NCI-H2107 (cell line): ENCODE measurements around the gene CAMK2B.

Experiments used
- DNase-seq: peaks from one replicate; lab custom pipeline; 2025; lab: John Stamatoyannopoulos, UW

The CAMK2B gene

DNA sequence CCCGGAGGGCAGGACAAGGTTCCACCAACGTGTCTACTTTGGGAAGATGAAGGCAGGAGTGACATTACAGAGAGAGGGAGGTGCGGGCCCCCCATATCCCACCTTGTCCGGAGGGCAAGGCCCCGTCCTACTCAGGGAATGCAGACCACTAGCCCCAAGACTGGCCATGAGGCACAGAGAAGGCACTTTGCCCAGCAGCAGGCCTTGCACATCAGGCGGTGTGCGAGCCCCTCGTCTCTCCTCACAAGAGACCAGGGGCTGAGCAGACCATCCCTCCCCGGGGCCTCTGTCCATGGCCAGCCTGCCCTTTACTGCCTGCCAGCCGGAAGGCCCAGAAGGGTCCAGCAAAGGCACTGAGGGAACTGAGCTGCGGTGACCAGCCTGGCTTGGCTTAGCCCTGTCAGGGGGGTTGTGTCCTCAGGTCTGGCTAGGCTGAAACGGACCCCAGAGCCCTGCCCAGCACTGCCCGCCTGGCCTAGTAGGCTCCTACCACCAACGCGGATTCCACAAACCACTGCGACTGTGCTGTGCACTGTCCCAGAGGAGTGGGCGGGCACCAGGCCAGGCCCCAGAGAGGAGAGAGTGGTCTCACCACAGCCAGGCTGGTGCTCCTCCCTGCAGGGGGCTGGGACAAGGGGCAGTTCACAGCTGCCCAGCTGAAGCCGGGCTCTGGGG is 16.7 kb downstream of the CAMK2B start:
- no peak for DNase-seq

DNA sequence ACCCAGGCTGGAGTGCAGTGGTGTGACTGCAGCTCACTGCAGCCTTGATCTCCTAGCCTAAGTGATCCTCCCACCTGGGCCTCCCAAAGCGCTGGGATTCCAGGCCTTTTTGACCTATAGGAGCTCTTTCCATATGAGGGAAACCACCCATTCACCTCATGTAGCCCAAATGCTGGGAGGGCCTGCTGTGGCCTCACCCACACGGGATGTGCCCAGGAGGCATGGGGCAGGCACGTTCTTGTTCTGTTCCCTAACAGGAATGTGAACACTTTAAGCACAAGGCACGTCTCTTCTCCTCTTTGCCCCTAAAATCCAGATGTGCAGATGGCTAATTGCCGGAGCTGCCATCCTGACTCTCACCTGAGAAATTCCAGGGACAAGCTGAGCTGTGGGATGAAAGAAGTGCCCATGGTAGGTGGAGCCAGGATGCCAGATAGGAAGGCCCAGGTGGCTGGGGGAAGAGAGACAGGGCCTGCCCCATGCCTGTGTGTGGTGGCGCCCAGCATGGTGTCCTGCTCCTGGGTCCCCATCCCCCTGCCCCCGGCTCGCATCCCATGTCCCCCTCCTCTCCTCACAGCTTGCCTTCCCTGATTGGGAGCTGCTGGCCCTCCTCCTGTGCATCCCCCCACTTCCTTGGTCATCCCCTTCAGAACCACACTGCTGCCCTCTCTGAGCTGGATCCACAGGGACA is 17.3 kb downstream of the CAMK2B start:
- DNase-seq = no peak

DNA sequence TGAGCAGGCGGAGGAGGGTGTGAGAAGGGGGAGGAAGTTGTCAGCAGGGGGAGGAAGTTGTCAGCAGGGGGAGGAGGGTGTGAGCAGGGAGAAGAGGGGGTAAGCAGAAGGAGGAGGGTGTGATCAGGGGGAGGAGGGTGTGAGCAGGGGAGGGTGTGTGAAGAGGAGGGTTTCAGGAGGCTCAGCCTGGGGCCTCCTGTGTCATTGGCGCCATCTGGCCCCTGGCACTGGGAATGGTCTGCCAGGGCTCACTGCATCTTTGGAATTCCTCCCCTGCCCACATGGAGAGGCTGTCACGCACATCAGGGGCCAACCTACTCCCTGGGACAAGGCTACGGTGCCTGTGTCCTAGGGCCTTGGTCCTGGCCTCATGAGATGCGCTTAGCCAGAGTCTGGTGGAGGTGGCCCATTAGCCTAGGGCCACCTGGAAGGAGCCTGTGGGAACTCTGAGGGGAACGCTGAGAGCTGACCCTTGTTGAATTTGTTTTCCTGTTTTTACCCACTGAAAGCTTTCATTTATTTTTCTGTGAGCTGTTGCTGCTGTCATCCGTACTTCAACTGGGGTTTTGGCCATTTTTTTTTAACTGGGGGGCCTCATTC is 18.0 kb downstream of the CAMK2B start:
- no peak for DNase-seq

DNA sequence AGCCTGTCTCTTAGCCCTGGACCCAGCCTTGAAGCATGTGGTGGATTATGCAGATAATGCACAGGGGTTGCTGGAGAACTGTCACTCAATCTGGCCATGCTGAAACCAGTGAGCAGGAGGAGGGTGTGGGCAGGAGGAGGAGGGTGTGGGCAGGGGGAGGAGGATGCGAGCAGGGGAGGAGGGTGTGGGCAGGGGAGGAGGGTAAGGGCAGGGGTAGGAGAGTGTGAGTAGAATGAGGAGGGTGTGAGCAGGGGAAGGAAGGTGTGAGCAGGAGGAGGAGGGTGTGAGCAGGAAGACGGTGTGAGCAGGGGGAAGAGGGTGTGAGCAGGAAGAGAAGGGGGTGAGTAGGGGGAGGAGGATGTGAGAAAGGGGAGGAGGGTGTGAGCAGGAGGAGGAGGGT is 18.8 kb downstream of the CAMK2B start:
- DNase-seq = no peak

DNA sequence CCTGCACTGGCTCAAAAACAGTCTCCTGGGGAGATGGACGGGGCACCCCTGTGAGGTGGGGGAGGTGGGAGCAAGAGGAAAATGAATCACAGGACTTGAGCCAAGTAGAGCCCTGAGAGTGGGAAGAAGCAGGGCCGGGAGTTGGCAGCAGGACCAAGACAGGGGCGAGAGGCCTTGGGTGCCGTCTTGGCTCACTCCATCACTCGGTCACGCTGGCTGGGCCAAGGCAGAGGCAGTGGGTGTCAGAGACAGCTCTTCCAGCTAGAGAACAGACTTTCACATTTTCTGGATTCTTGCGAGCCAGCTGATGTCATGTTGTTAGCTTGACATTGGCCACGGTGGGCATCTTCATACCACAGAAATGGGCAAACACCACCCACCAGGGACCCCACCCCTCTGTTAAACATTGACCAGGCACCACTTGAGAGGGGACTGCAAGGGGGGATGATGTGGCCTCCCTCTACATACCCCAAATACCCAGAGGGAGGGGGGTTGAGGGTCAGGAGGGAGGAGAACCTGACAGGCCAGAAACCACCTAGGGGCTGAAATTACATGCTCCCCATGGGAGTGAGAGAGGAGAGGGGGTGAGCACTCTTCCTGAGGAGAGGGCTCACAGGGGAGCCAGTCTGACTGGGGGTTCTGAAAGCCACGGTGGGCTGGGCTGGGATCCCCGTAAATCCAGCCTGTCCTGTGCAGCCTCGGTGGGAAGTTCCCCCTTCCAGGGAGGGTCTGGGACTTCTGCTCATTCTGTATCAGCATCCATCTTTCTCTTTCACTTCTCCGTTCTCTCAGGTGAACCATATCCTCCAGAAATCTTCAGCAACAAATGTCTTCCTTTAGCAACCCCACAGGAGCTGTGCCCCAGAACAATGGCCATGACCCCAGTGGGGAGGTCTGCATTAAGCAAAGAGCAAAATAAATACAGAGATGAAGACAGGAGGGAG is 19.6 kb downstream of the CAMK2B start:
- DNase-seq = no peak

DNA sequence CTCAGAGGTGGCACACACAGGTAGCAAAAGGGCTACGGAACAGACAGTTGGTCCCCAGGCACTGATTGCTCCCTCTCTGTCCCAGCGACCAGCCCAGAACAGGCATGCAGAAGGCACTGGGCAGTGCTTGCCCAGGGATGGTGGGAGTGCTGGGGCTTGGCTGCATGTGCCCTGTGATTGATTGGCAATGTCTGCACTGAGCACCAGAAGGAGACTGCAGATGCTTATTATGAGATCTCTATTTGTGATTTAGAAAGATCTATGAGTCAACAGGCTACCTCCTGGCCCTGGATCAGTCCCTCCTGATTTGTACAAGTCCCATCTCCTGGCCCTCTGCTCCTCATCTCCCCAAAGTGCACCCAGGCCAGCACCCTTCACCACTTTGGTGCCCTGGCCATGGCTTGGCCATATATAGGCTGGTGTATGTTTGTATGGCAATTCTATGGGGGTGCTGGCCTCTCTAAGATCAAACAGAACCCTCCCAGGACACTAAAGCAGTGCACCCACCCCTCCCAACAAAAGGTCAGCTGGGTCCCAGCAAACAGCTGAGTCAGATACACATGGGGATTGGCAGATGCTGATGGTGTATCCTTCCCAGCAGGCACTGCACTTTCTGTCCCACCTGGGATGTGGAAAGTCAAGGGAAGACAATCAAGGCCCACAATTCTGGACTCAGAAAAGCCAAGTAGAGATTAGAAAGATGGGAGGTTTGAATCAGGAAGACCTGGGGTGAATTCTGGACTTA is 30.9 kb downstream of the CAMK2B start:
- no peak for DNase-seq

DNA sequence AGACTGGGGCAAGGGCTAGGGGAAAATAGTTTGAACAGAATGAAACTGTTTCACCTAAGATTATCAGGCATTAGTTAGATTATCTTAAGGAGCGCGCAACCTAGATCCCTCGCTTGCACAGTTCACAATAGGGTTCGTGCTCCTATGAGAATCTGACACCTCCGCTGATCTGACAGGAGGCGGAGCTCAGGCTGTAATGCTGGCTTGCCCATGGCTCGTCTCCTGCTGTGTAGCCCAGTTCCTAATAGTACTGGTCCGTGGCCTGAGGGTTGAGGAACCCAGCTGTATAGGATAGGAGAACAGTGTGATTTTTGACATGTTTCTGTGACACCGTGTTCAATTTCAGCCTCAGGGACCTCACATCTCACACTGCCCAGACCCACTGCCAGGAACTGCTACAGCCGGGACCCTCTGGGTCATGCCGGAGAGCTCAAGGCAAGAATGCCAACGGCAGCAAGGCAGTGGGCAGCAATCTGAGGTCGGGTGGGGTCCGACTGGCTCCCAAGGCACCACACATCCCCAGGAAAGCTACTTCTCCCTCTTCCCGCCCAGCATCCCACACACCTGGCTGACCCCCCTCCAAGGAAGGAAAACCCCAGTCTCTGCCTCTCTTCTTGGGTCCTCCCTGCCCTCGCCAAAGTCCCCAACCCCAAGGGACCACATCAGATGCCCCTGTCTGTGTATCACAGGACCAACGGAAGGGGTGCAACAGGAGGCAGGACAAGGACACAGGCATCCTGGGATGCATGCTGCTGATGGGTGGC is 31.7 kb downstream of the CAMK2B start:
- DNase-seq = no peak

DNA sequence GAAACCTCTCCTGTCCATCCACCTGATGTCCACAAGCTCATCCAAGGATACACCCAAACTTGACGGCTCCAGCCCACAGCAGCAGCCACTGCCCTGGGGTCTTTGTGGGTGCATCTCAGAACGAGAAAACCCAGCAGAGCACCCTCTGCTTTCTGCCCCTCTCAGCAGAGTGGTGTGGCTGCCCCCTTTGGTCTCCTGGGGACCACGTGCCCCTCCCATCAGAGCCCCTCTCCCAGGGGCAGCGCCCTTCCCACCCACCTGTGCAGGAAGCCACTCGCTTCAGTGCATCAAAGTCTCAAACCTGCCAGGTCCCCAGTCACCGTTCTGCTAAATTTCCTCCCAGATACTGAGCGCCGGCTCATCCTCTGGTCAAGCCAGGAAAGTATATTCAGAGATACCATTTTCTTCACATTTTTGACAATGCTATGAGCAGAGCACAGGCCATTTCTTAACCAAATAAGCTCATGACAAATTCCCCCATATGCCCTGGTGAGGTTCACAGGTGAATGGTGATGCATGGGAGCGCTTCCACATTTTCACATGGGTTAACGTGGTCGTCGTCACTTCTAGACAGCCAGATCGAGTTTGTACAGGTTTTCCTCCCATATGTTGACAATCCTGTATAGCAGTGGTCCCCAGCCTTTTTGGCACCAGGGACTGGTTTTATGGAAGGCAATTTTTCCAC is 32.4 kb downstream of the CAMK2B start:
- no peak for DNase-seq

DNA sequence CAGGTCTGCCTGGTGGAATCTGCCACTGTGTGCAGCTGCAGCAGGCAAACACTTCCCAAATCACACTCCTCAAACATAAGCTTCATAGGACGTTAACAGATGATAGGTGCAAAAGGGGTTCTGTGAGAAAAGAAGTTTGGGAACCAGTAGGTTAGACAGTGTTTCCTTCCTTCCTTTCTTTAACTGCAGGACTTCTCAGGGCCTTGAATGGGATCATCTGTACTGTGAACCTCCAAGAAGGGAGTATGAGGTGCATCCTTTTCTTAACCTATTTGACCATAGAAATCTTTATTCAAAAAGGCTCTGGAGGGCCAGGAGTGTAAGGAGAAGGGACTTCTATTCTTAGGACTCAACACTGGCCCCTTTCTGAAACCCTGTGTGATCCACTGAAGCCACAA is 33.0 kb downstream of the CAMK2B start:
- no peak for DNase-seq

DNA sequence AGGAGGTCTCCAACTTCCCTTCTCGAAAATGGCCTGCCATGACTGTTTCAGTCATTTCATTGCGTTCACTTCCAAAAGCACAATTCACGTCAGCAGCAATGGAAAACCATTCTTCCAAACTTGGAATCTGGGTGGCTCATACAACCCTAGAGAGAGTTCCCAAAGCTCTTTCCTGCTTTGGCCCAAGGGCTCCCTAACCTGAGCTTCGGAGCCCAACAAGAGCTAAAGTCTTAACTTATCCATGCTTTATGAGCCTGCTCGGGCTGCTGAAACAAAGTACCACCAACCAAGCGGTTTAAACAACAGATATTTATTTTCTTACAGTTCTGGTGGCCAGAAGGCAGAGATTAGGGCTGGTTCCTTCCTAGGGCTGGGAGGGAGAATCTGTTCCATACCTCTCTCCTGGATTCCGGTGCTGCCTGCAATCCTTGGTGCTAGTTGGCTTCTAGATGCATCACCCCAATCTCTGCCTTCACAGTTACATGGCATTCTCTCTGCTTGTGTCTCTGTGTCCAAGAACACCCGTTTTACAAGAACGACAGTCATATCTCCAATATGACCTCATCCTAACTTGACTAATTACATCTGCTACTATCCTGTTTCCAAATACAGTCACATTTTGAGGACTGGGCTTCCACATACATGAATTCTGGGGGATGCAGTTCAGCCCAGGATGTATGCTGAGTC is 33.5 kb downstream of the CAMK2B start:
- no peak for DNase-seq

DNA sequence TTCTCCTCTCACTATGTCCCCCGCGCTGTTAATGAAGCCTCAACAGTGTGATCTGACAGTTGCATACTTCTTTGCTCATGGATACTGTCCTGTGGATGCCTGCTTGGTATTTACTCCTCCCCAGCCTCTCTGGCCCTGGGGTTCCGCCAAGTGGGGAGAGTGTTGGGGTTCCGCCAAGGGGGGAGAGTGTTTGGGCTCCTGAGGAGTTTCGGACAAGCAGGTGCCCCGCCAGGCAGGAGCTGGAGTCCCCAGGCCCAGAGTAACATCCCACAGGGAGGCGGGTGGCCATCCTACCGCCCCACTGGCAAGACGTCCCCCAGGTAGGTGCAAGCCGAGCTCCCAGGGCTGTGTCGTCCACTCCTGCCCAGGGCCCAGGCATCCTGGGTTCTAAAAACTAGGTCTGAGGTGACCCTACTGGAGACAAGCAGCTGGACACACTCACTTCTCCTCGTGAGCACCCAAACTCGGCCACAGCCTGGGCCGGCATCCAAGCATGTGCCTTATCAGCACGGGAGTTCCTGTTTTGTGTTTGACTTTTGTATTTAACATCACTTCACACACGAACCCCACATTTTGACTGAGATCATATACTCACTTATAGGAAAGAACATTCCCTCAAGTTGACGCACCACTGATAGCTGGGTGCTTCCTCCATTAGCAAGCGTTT is 34.2 kb downstream of the CAMK2B start:
- DNase-seq = no peak

DNA sequence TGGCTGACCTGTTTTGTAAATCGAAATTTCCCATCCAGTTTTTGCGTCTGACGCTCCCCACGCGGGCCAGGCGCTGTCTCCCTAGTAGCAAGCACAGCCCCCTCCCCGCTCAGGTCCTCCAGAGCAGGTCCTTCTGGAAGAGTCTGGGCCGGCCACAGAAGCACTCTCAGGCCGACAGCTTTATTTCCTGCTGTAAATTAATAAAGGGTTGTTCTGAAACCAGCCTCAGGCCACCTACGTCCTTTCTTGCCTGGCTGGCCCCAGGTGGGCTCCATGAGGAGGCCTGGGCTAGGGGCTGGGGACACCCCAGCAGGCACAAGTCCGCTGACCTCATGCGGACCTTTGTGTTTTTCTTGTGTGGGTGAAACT is 35.2 kb downstream of the CAMK2B start:
- no peak for DNase-seq

DNA sequence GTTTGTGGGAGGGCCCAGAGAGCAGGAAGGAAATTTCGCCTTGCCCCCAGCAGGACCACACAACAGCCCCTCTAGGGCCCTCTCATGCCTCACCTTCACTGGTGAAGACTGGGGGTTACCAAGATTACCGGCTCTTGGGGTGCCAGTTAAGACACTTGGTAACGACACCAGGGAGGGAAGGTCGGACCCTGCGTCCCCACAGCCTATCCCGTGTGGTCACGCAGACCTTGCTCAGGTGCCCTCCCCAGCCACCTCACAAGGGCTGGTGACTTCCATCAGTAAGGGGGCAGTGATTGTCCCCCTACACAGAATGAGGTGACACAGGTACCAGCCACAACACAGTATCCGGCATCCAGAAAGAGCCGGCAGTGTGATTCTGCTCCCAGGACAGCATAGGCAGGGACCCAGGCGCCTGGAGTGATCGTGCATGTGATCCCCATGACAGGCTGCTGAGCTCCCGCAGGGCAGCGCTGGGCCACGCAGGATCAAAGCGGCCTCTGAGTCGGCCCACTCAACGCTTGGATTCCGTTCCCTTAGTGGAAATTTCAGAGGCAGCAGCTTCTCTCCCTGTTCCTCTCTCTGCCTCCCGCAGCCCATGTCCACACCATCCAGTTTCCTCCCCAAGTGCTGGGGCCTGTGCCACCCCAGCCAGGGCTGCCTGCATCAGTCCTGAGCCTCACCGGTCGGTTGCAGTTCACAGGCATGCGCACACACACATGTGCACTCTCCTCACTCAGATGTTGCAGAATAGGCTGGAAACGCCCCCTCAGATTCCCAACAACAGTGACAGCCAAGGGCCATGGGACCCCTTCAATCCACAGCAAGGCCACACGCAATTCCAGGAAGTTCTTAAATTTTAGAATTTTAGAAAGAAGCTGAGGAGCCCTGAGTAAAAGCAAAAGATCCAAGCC is 35.8 kb downstream of the CAMK2B start:
- no peak for DNase-seq

DNA sequence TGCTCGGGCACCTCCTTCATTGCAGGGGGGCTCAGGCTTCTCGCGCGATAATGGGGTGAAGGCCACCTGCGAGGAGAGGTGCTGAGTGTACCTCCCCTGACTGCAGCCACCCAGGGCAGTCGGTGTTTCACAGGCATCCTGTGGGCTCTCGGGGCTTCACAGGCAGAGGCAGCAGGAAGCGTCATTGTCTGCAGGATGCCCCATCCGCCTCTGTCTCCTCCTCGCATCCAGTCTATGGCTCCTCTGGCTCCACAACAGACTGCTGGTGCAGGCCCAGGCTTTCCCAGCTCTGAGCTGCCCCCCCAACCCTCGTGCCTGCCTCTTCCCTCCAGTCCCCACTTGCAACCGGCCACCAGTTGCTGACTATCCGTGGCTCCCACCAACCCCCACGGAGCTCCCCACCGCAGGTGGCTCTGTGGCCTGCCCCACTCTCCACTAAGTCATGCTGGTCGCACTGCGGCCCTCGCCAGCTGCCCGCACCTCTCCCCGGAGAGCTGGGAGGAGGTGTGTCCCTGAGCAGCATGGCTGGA is 36.5 kb downstream of the CAMK2B start:
- DNase-seq = no peak

DNA sequence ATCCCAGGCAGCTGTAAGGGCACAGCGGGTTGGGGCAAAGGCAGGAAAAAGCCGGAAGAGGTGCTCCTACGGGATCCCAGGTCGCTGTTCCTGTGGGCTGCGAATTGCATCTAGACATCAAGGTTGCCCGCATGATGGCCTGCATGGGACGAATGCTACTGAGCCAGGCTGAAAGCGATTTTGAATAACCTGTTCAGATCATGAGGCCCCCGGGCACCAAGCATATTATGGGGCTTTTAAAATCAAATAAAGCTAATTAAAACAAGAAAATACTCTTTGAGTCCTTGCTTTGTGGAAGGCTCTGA is 37.1 kb downstream of the CAMK2B start:
- no peak for DNase-seq

DNA sequence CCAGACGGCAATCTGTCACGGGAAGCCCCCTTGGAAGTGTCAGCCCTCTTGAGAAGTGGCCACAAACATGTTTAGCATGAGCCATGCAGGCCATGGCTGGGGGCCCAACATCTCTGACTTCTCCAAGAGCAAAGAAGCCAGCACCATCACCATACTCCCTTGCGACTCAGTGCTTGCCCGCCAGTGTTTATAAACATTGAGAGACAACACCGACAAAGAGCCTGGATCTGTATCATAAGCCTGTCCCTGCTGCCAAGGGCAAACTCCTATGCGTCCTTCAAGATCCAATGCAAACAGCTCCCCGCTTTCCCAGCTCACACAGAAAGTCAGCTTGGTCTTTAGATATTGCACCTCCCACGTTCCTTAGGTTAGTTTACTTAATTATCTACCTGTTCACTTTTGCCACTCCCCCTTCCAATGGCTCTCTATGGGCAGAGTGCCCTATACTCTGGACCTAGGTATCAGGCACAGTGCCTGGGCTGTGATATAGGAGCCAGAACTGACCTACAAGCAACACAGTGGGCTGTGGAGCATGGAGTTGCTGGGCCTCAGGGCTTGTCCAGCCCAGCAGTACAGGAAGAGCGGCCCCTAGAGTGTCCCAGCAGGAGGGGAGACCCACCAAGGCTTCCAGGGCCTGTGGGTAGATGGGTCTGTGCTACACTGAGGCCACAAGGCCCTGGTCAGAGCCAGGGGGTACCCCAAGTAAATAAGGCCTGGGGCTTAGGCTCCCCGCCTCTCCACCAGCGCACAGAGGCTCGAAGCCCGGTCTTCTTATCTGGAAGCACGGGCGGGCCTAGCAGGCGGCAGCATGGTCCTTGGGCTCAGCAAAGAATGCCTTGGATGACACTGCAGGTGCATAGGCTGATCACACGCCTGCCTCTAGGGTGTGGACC is 37.7 kb downstream of the CAMK2B start:
- DNase-seq = no peak
